ENCODE measurements around the gene MACF1. TPM values are rescaled to one million over a fixed set of nuclear protein-coding genes. Genes with fewer than 3 reads are reported as not detected.

MACF1 gene
- total RNA-seq, 1 experiment from 2014 or later: 51.9 TPM

- no peaks in the 10 kb centered on the region for H3K9me3 ChIP-seq
- H3K27me3 ChIP-seq: no peaks in the 10 kb centered on the region
- DNase-seq: no peak
- no peak overlapping the region for H3K4me3 ChIP-seq
- no peaks in the 10 kb centered on the region for H3K36me3 ChIP-seq
Measured at GRCh38 chr1:39230261-39231190, 26.0 kb downstream of the MACF1 start.

DNA sequence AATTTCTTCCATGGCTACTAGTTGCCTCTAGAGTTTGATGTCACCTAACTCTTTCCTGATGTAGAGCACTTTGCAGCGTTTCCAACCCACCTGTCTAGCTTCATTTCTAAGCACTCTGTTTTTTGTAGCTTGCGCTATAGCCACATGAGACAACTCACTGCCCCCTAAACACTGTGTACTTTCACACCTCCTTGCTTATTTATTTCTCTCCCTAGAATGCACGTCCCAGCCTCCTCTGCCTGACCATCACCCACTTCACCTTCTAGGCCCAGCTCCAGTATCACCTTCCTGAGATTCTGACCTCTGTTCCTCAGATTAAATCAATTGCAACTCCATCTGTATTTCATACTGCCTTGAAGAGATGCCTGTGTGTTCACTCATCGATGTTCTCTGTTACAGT, 32.5 kb downstream of the MACF1 start:
- Histone ChIP-seq H3K9me3 (no peaks in the 10 kb centered on the region), H3K4me3 (no peak overlapping the region), H3K36me3 (no peaks in the 10 kb centered on the region; the same call in 1 of the 2 replicates), H3K27me3 (no peaks in the 10 kb centered on the region)
- DNase-seq: no peak

GRCh38 chr1:39238476-39238875, 34.0 kb downstream of the MACF1 start:
- Histone ChIP-seq H3K9me3 (no peaks in the 10 kb centered on the region), H3K27me3 (no peaks in the 10 kb centered on the region), H3K36me3 (no peaks in the 10 kb centered on the region; the same call in 1 of the 2 replicates), H3K4me3 (no peak overlapping the region)
- peak; percentile 63 for DNase-seq

GRCh38 chr1:39239968-39240367, 35.5 kb downstream of the MACF1 start:
- Histone ChIP-seq H3K4me3 (no peak overlapping the region), H3K27me3 (no peaks in the 10 kb centered on the region), H3K9me3 (no peaks in the 10 kb centered on the region), H3K36me3 (no peaks in the 10 kb centered on the region; the same call in 1 of the 2 replicates)
- DNase-seq: no peak

DNA sequence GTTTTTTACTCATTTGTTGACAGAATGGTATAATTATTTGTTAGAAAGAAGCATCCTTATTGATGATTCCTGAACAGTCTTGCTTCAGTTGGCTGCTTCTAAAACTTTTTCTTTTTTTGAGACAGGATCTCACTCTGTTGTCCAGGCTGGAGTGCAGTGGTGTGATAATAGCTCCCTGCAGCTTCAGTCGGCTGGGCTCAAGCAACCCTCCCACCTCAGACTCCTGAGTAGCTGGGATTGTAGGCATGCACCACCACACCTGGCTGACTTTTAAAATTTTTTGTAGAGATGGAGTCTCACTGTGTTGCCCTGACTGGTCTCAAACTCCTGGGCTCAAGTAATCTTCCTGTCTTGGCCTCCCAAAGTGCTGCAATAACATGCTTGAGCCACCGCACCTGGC, 38.8 kb downstream of the MACF1 start:
- no peak for DNase-seq
- Histone ChIP-seq H3K36me3 (no peaks in the 10 kb centered on the region), H3K4me3 (no peak overlapping the region), H3K27me3 (no peaks in the 10 kb centered on the region), H3K9me3 (no peaks in the 10 kb centered on the region)

- Histone ChIP-seq H3K4me3 (no peak overlapping the region), H3K27me3 (no peaks in the 10 kb centered on the region), H3K36me3 (peaks cover 13% of the 10 kb centered on the region), H3K9me3 (no peaks in the 10 kb centered on the region)
- peak; percentile 12 for DNase-seq
Measured at GRCh38 chr1:39250460-39251240, 46.2 kb downstream of the MACF1 start.

GRCh38 chr1:39255222-39255621, 50.7 kb downstream of the MACF1 start:
- no peak for DNase-seq
- peaks cover 26% of the 10 kb centered on the region for H3K36me3 ChIP-seq

DNA sequence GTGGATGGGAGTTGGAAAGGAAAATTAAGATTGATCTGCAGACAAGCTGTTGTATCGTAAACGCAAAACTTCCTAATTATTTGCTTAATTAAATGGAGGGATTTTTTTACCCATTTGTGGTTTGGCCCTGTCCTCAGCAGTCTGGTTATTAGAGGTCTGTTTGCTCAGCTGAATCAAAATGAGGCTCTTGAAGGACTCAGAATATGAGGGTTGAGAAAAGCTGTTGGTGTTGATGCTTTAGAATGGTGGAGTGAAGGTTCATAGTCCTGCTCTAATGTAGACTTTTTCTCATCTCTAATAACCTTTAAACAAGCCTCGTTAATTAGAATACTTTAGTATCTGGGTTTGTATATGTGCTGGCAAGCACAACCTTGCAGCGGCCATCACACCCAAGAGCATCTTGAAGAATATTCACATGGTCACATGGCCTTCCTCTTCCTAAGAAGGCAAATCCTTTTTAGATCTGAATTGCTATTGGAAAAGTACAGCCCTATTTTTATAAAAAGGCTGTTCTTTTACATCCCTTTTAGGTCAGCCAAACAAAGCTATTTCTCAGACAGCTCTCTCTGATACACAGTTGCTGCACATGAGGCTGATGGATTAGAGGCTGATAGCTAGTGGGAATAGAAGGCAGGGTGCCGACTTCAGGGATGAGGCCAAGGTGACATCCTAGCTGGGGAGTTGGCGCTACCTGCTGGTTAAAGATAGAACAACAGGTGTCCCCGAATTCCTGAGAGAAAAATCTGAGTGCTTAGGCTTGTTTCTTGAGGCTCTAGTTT, 53.8 kb downstream of the MACF1 start:
- Histone ChIP-seq H3K27me3 (no peaks in the 10 kb centered on the region), H3K9me3 (no peaks in the 10 kb centered on the region), H3K4me3 (no peak overlapping the region), H3K36me3 (peaks cover 26% of the 10 kb centered on the region)
- peak; percentile 49 for DNase-seq

More at GRCh38 chr1:39255222-39255621, 50.7 kb downstream of the MACF1 start:
- H3K9me3 ChIP-seq: no peaks in the 10 kb centered on the region
- H3K27me3 ChIP-seq: no peaks in the 10 kb centered on the region
- H3K4me3 ChIP-seq: no peak overlapping the region

DNA sequence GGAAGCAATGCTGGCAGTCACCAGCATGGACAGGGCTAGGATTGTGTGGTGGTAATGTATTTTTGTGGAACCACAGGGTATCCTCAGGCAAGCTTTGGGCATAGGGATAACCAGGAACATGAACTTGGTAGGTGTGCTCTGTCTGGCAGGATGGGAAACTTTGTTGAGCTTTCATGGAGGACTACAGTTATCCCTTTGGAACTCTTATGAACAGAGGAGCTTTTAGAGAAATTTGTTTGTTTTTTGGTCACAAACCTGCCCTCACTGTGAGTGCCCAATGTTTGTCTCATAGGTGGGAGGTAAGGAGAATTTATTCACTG, 54.4 kb downstream of the MACF1 start:
- no peaks in the 10 kb centered on the region for H3K27me3 ChIP-seq
- no peaks in the 10 kb centered on the region for H3K9me3 ChIP-seq
- H3K4me3 ChIP-seq: no peak overlapping the region
- H3K36me3 ChIP-seq: peaks cover 26% of the 10 kb centered on the region
- no peak for DNase-seq

GRCh38 chr1:39261712-39262221, 57.3 kb downstream of the MACF1 start:
- no peak for DNase-seq
- H3K36me3 ChIP-seq: peaks cover 13% of the 10 kb centered on the region
- no peaks in the 10 kb centered on the region for H3K27me3 ChIP-seq
- H3K4me3 ChIP-seq: no peak overlapping the region
- no peaks in the 10 kb centered on the region for H3K9me3 ChIP-seq

GRCh38 chr1:39262802-39263201, 58.3 kb downstream of the MACF1 start:
- no peaks in the 10 kb centered on the region for H3K9me3 ChIP-seq
- no peak overlapping the region for H3K4me3 ChIP-seq
- no peaks in the 10 kb centered on the region for H3K27me3 ChIP-seq
- peaks cover 9% of the 10 kb centered on the region for H3K36me3 ChIP-seq
- DNase-seq: no peak

- DNase-seq: no peak
- no peaks in the 10 kb centered on the region; the same call in none of the 2 replicates for H3K36me3 ChIP-seq
- no peaks in the 10 kb centered on the region for H3K9me3 ChIP-seq
- no peaks in the 10 kb centered on the region for H3K27me3 ChIP-seq
- H3K4me3 ChIP-seq: no peak overlapping the region
Measured at GRCh38 chr1:39266269-39266668, 61.8 kb downstream of the MACF1 start.

DNA sequence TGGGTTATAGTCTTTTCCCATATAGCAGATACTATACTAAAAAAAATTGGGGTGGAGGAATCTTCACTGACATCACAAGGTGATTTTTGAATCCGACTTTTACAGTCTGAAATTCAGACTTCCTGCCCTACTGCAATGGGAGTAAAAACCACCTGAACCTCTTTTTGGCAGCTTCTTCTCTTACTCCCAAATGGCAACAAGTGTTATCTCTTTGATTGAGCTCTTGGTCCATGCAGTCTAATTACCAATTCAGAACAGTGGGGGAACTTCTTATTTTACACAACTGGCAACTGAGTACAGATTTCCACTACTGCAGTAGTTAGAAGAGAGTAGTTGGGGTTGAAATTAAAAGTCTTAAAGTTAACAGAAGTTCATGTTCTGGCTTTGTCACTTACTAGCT, 62.3 kb downstream of the MACF1 start:
- DNase-seq: no peak
- Histone ChIP-seq H3K36me3 (no peaks in the 10 kb centered on the region; the same call in none of the 2 replicates), H3K9me3 (no peaks in the 10 kb centered on the region), H3K4me3 (no peak overlapping the region), H3K27me3 (no peaks in the 10 kb centered on the region)

DNA sequence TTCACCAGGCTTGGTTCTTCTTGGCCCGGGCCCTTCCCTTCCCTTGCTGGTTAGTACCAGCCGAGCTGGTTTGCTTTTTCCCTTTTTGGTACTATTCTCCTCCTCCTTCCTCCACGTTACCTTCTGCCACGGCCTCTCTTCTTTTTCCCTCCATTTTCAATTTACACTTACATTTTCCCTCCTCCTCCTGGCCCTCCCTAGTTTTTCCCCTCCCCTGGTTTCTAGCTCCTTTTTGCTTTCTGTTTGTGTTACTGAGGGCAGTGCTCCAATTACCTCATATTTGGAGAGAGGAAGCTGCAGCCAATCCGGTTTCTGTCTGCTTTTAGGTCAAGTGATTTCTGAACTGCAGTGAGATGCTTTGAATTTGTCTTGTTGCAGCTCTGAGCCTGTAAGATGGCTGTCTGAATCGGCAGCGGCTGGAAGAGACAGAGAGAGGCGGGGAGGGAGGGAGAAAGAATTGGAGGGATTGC, 63.7 kb downstream of the MACF1 start:
- H3K36me3 ChIP-seq: no peaks in the 10 kb centered on the region; the same call in none of the 2 replicates
- no peaks in the 10 kb centered on the region for H3K9me3 ChIP-seq
- H3K4me3 ChIP-seq: peak overlapping the region; percentile 32
- DNase-seq: peak; percentile 51
- H3K27me3 ChIP-seq: no peaks in the 10 kb centered on the region

DNA sequence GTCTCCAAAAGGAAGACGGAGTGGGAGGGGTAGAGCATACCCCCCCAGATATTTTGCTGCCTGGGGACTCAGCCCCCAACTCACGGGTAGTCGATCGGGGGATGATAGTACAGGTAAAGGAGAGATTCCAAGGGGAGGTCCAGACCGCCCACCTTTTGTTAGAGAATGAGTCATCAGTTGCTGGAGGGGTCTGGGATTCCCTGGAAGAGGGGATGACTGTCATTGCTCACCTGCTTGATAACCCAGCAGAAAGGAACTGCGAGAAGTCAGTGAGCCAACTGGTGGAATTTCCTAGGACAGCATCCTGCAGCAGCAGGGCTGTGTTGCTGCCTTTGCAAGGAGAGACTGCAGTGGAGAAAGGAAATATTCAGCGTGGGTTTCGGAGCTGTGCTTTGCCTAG, 64.4 kb downstream of the MACF1 start:
- Histone ChIP-seq H3K4me3 (no peak overlapping the region), H3K27me3 (no peaks in the 10 kb centered on the region), H3K9me3 (no peaks in the 10 kb centered on the region), H3K36me3 (no peaks in the 10 kb centered on the region; the same call in none of the 2 replicates)
- DNase-seq: no peak

GRCh38 chr1:39269349-39269748, 64.9 kb downstream of the MACF1 start:
- no peaks in the 10 kb centered on the region for H3K27me3 ChIP-seq
- H3K36me3 ChIP-seq: no peaks in the 10 kb centered on the region; the same call in none of the 2 replicates
- DNase-seq: no peak
- no peak overlapping the region for H3K4me3 ChIP-seq
- H3K9me3 ChIP-seq: no peaks in the 10 kb centered on the region

Measured in MG63 (cell line).